AG09319 (cell line): ENCODE data around the gene ELAVL1.

Experiments
- DNase-seq: peaks from one replicate; pipeline ENCODE4 v3.0.0-alpha.2; 2010; ENCODE audit warnings: low read depth; ENCODE audit errors: extremely low read depth
- CTCF ChIP-seq: IDR thresholded peaks from 2 replicates; pipeline ENCODE4 v1.5.1; 2011; ENCODE audit warnings: low read depth, mild to moderate bottlenecking, inconsistent platforms, low read length, moderate library complexity

The ELAVL1 gene

GRCh38 chr19:7913652-7914051 lies 91.8 kb downstream of the ELAVL1 start:
- DNase-seq = no peak
- no peak for TF ChIP-seq CTCF

GRCh38 chr19:7912697-7913564 lies 92.5 kb downstream of the ELAVL1 start:
- no peak for TF ChIP-seq CTCF
- no peak for DNase-seq

DNA sequence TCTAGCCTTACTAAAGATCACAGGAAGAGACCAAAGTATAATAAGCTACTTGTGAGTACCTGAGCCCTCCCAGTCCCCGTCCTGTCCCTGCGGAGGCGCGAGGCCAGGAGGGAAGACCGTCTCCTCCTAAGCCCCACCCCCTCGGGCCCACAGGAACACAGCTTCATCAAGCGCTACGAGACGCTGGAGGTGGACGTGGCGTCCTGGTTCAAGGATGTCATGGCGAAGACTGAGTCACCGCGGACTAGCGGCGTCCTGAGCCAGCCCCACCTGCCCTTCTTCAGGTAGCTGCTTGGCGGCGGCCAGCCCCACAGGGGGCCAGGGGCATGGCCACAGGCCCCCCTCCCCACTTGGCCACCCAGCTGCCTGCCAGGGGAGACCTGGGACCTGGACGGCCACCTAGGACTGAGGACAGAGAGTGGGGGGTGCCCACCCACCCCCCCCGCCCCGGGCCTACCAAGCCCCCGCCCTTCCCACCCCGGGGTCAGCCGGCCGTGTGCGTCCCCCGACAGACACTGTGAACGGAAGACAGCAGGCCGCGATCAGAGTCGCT lies 93.2 kb downstream of the ELAVL1 start:
- no peak for TF ChIP-seq CTCF
- no peak for DNase-seq

GRCh38 chr19:7911508-7912143 lies 93.8 kb downstream of the ELAVL1 start:
- DNase-seq = no peak
- no peak for TF ChIP-seq CTCF

- TF ChIP-seq CTCF = no peak
- no peak for DNase-seq
Observed at GRCh38 chr19:7910321-7911161, 94.9 kb downstream of the ELAVL1 start.

GRCh38 chr19:7909471-7910067 lies 95.9 kb downstream of the ELAVL1 start:
- TF ChIP-seq CTCF = no peak
- no peak for DNase-seq
